Measurements from ENCODE around the gene SVOP. TPM values are rescaled to one million over a fixed set of nuclear protein-coding genes. Genes with fewer than 3 reads are reported as not detected.

The SVOP gene
- not detected for total RNA-seq
- total RNA-seq (2013): not detected

DNA sequence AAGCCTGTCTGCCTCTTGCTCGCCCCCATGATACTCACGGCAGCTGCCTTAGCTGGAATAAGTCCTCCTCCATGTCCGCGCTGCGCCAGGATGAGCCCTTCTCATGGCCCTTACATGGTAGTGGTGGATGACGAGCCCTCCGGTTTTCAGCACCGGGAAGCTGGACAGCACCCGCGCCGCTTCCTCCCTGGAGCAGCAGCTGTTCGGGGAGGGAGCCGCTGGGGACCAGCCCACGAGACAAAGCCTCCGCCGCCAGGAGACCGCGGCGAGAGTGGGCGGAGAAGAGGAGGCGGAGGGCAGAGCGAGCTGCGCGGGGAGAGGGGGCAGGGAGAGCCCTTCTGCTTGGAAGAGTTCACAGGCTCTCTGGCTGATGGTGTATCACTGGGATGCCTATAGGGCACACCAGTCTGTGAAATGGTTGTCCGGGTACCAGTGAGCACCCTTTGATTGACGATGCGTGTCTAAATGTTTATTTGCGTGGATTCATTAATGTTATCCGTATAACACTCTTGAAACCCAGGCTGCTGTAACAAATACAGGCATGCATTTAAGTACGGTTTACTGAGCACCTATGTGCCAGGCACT, at the start of gene SVOP:
Gene SVOP (minus strand): TSS at position 273 of the 585 bp plus-strand sequence. CDS start 200 bp downstream, at position 73.
- ATAC-seq (peak in 2 of 3 donors; percentile 46 to 67), DNase-seq (peak; percentile 16 to 22)
- H3K36me3 ChIP-seq (ENCODE audit: control insufficient read depth, insufficient read depth, low read length): no peaks in the 10 kb centered on the region
- no peak within 1 kb of the TSS for H3K27ac Mint-ChIP-seq
- no peak for TF ChIP-seq CTCF (IDR thresholded peaks at IDR 0.05)
- intact Hi-C loops (cut with micrococcal nuclease): no loop called here
- no peak within 1 kb of the TSS for H3K27ac ChIP-seq (ENCODE audit: low read length)
- no peaks in the 10 kb centered on the region for H3K9me3 ChIP-seq (ENCODE audit: control insufficient read depth, insufficient read depth, low read length)
- 8% methylated on average over 30 of the region's 30 CpGs for WGBS (ENCODE audit: insufficient coverage)
- H3K4me3 ChIP-seq (ENCODE audit: low read length): no peak within 1 kb of the TSS
- peaks cover 23 to 41% of the 10 kb centered on the region in 2 donors for H3K27me3 Mint-ChIP-seq (ENCODE audit: low read depth in 2 of 2)
- H3K4me1 Mint-ChIP-seq: peaks cover 0 to 6% of the 10 kb centered on the region in 2 donors
- no peak within 1 kb of the TSS for H3K4me3 Mint-ChIP-seq
- peaks cover 4% of the 10 kb centered on the region for H3K27me3 ChIP-seq (ENCODE audit: control insufficient read depth, insufficient read depth, low read length)
- no peaks in the 10 kb centered on the region for H3K36me3 Mint-ChIP-seq
- no peaks in the 10 kb centered on the region for H3K9me3 Mint-ChIP-seq
- H3K4me1 ChIP-seq (ENCODE audit: control insufficient read depth, insufficient read depth, low read length): peaks cover 5% of the 10 kb centered on the region

- Mint-ChIP-seq H3K4me1 (peaks cover 0 to 5% of the 10 kb centered on the region in 2 donors), H3K4me3 (no peak overlapping the region), H3K27me3 (ENCODE audit: low read depth in 2 of 2) (no peaks in the 10 kb centered on the region), H3K36me3 (peaks cover 16% of the 10 kb centered on the region), H3K27ac (no peak overlapping the region), H3K9me3 (no peaks in the 10 kb centered on the region)
- intact Hi-C loops (cut with micrococcal nuclease): no loop called here
- H3K9me3 ChIP-seq (ENCODE audit: control insufficient read depth, insufficient read depth, low read length): no peaks in the 10 kb centered on the region
- no peak overlapping the region for H3K27ac ChIP-seq (ENCODE audit: low read length)
- ATAC-seq (no peak), DNase-seq (no peak)
- H3K4me1 ChIP-seq (ENCODE audit: control insufficient read depth, insufficient read depth, low read length): no peaks in the 10 kb centered on the region
- H3K4me3 ChIP-seq (ENCODE audit: low read length): no peak overlapping the region
- no peak for TF ChIP-seq CTCF (IDR thresholded peaks at IDR 0.05)
- WGBS (ENCODE audit: insufficient coverage): 96% methylated on average over 17 of the region's 17 CpGs
- no peaks in the 10 kb centered on the region for H3K27me3 ChIP-seq (ENCODE audit: control insufficient read depth, insufficient read depth, low read length)
- H3K36me3 ChIP-seq (ENCODE audit: control insufficient read depth, insufficient read depth, low read length): peaks cover 31% of the 10 kb centered on the region
Observed at GRCh38 chr12:109069307-109070271, 48.7 kb upstream of the SVOP start.

GRCh38 chr12:109065853-109066193, 45.0 kb upstream of the SVOP start:
- H3K4me3 ChIP-seq (ENCODE audit: low read length): no peak overlapping the region
- no peaks in the 10 kb centered on the region for H3K9me3 ChIP-seq (ENCODE audit: control insufficient read depth, insufficient read depth, low read length)
- no peak for TF ChIP-seq CTCF (IDR thresholded peaks at IDR 0.05)
- H3K27ac ChIP-seq (ENCODE audit: low read length): no peak overlapping the region
- no peaks in the 10 kb centered on the region for H3K4me1 ChIP-seq (ENCODE audit: control insufficient read depth, insufficient read depth, low read length)
- Mint-ChIP-seq H3K4me1 (peaks cover 0 to 5% of the 10 kb centered on the region in 2 donors), H3K4me3 (no peak overlapping the region), H3K27me3 (ENCODE audit: low read depth in 2 of 2) (no peaks in the 10 kb centered on the region), H3K9me3 (no peaks in the 10 kb centered on the region), H3K36me3 (peaks cover 14% of the 10 kb centered on the region), H3K27ac (no peak overlapping the region)
- ATAC-seq (no peak), DNase-seq (no peak)
- peaks cover 21% of the 10 kb centered on the region for H3K36me3 ChIP-seq (ENCODE audit: control insufficient read depth, insufficient read depth, low read length)
- intact Hi-C loops (cut with micrococcal nuclease): no loop called here
- WGBS (ENCODE audit: insufficient coverage): 71% methylated on average over 1 of the region's 1 CpG
- no peaks in the 10 kb centered on the region for H3K27me3 ChIP-seq (ENCODE audit: control insufficient read depth, insufficient read depth, low read length)

Data from natural killer cell (primary cell).